Smooth muscle cell (in vitro differentiated cells): Measurements from ENCODE around the gene SARM1. TPM values are rescaled to one million over a fixed set of nuclear protein-coding genes. Genes with fewer than 3 reads are reported as not detected.

Experiments
- DNase-seq: peaks from one replicate; lab custom pipeline; 2025; ENCODE audit not compliant: unreplicated experiment; lab: John Stamatoyannopoulos, UW
- H2AFZ ChIP-seq: fragments of 200-600 bp; sonication (generic); 2 replicates; pipeline ENCODE4 v1.6.0; 2016; ENCODE audit warnings: antibody characterized with exemption, low read depth, mild to moderate bottlenecking
- H3F3A ChIP-seq: fragments of 200-600 bp; sonication (generic); 2 replicates; pipeline ENCODE4 v1.6.0; 2017; ENCODE audit warnings: antibody characterized with exemption, low read depth
- H3K27ac ChIP-seq: fragments of 200-600 bp; sonication (generic); 2 replicates; pipeline ENCODE4 v1.5.1; 2016; ENCODE audit warnings: low read depth, mild to moderate bottlenecking
- H3K27me3 ChIP-seq: fragments of 200-600 bp; sonication (generic); 2 replicates; pipeline ENCODE4 v1.6.1; 2016; ENCODE audit warnings: low read depth, mild to moderate bottlenecking
- H3K36me3 ChIP-seq: fragments of 200-600 bp; sonication (generic); 2 replicates; pipeline ENCODE4 v1.5.1; 2016; ENCODE audit warnings: low read depth
- H3K4me1 ChIP-seq: fragments of 200-600 bp; sonication (generic); 2 replicates; pipeline ENCODE4 v1.5.1; 2016; ENCODE audit warnings: low read depth
- H3K4me2 ChIP-seq: fragments of 200-600 bp; sonication (generic); 2 replicates; pipeline ENCODE4 v1.6.0; 2016; ENCODE audit warnings: mild to moderate bottlenecking
- H3K4me3 ChIP-seq: fragments of 200-600 bp; sonication (generic); 2 replicates; pipeline ENCODE4 v1.5.1; 2016; ENCODE audit warnings: mild to moderate bottlenecking
- H3K79me2 ChIP-seq: fragments of 200-600 bp; sonication (generic); 2 replicates; pipeline ENCODE4 v1.6.0; 2016; ENCODE audit warnings: low read depth, mild to moderate bottlenecking
- H3K9ac ChIP-seq: fragments of 200-600 bp; sonication (generic); 2 replicates; pipeline ENCODE4 v1.6.0; 2016; ENCODE audit warnings: low read depth
- H3K9me3 ChIP-seq: fragments of 200-600 bp; sonication (generic); replicated peaks from 2 replicates; pipeline ENCODE4 v1.5.1; 2016; ENCODE audit warnings: low read depth
- H4K20me1 ChIP-seq: fragments of 200-600 bp; sonication (generic); 2 replicates; pipeline ENCODE4 v1.6.0; 2016; ENCODE audit warnings: low read depth
- WGBS: methylation state at CpG from one replicate; pipeline ENCODE4 v1.1.7; 2016; ENCODE audit warnings: low lambda C conversion rate; 5-methylcytosine and 5-hydroxymethylcytosine counted together
- polyA plus RNA-seq: library from polyadenylated mRNA; unstranded; fragments of >200 nt; fragmentation: Nextera tagmentation; extraction: Ambion mirVana; gene quantifications from 2 replicates; pipeline ENCODE4 v1.2.1, GENCODE V29; 2016
- total RNA-seq: library from RNA; depleted of rRNA; stranded (reverse); fragments of >200 nt; gene quantifications from 2 replicates; pipeline ENCODE4 v1.2.3, GENCODE V29; 2014
- TF ChIP-seq, protein P1 (sequence below): fragments of 200-600 bp; sonication (generic); IDR thresholded peaks from 2 replicates; pipeline ENCODE4 v1.5.1; 2017; ENCODE audit warnings: borderline replicate concordance, mild to moderate bottlenecking, antibody characterized with exemption; ENCODE audit not compliant: insufficient read depth, poor library complexity, severe bottlenecking

The SARM1 gene
- total and polyA plus RNA-seq, 2 experiments from 2014 or later = 8.3 to 13.4 TPM

DNA sequence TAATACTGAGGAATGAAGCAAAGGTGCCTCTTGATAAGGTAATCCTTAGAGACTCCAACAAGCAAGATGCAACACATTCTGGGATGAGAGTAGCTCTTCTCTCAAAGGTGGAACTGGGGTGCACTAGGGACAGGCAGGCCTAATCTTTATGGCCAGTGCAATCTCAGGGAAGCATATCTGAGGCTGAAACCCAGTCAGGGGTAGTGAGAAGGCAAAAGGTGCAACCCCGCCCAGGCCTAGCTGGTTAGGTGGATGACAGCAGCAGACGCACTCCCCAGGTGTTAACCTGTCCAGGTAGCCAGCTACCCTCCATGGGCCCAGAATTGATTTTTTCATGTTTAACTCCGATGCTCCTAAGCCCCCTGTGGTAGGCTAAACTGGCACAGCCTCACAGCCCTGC, 44.4 kb downstream of the SARM1 start:
- Histone ChIP-seq H3K36me3 (no peaks in the 10 kb centered on the region), H3K79me2 (no peaks in the 10 kb centered on the region), H3K4me2 (no peak overlapping the region), H4K20me1 (no peaks in the 10 kb centered on the region), H3K4me3 (no peak overlapping the region), H3K9ac (no peak overlapping the region), H3K9me3 (no peaks in the 10 kb centered on the region), H3K4me1 (no peaks in the 10 kb centered on the region), H3K27me3 (no peaks in the 10 kb centered on the region), H3K27ac (no peak overlapping the region), H3F3A (no peaks in the 10 kb centered on the region), H2AFZ (no peak overlapping the region)
- no peak for DNase-seq
- 89% methylated on average over 3 of the region's 3 CpGs for WGBS
- TF ChIP-seq, protein P1, sequence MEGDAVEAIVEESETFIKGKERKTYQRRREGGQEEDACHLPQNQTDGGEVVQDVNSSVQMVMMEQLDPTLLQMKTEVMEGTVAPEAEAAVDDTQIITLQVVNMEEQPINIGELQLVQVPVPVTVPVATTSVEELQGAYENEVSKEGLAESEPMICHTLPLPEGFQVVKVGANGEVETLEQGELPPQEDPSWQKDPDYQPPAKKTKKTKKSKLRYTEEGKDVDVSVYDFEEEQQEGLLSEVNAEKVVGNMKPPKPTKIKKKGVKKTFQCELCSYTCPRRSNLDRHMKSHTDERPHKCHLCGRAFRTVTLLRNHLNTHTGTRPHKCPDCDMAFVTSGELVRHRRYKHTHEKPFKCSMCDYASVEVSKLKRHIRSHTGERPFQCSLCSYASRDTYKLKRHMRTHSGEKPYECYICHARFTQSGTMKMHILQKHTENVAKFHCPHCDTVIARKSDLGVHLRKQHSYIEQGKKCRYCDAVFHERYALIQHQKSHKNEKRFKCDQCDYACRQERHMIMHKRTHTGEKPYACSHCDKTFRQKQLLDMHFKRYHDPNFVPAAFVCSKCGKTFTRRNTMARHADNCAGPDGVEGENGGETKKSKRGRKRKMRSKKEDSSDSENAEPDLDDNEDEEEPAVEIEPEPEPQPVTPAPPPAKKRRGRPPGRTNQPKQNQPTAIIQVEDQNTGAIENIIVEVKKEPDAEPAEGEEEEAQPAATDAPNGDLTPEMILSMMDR = no peak

DNA sequence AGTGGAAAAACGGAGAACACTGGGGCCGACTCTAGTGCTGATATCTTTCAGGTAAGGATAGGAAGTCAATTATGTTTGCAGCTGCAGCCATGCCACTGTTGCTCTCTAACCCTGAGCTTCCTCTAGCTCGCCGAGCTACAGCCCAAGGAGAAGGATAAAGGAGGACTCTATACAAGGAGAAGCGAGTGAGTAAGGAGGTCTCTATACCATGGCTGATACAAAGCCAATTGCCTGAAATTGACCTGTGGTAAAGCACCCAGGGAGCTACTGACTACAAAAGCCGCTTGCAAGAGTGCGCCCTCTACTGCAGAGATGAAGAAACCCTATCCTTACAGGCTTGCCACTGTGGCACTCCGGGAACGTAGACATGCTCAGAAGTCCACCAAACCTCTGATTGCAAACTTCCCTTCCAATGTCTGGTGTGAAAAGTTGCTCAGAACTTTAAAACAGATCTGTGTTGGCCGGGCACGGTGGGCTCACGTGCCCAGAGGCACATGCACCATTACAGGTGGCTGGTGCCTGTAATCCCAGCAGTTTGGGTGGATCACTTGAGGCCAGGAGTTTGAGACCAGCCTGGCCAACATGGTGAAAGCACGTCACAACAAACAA, 45.3 kb downstream of the SARM1 start:
- Histone ChIP-seq H3K79me2 (no peaks in the 10 kb centered on the region), H3K4me3 (no peak overlapping the region), H3K9me3 (no peaks in the 10 kb centered on the region), H3K36me3 (no peaks in the 10 kb centered on the region), H2AFZ (no peak overlapping the region), H3K4me2 (no peak overlapping the region), H3K9ac (no peak overlapping the region), H3K27me3 (no peaks in the 10 kb centered on the region), H4K20me1 (no peaks in the 10 kb centered on the region), H3K27ac (no peak overlapping the region), H3F3A (no peaks in the 10 kb centered on the region), H3K4me1 (no peaks in the 10 kb centered on the region)
- whole genome bisulfite sequencing = 28% methylated on average over 13 of the region's 13 CpGs
- DNase-seq = no peak
- TF ChIP-seq, protein P1 = peak; percentile 57

DNA sequence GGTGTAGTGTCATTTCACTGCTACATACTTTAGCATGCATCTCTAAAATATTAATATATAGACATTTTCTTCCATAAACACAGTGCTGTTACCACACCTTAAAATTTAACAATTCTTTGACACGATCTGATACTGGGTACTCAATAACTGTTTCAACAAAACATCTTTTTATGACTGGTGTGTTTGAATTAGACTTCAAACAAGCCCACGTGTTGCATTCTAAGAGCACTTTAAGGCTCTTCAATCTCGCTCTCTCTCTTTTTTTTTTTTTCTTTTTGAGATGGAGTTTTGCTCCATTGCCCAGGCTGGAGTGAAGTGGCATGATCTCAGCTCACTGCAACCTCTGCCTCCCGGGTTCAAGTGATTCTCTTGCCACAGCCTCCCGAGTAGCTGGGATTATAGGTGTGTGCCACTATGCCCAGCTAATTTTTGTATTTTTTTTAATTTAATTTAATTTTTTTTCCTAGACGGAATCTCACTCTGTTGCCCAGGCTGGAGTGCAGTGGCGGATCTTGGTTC, 50.4 kb downstream of the SARM1 start:
- no peaks in the 10 kb centered on the region for H3K36me3 ChIP-seq
- TF ChIP-seq, protein P1 = no peak
- 84% methylated on average over 7 of the region's 7 CpGs for WGBS
- no peak for DNase-seq
- no peak overlapping the region for H3K9ac ChIP-seq
- no peaks in the 10 kb centered on the region for H3K79me2 ChIP-seq
- no peaks in the 10 kb centered on the region for H3F3A ChIP-seq
- H3K4me3 ChIP-seq = no peak overlapping the region
- H3K27ac ChIP-seq = no peak overlapping the region
- H4K20me1 ChIP-seq = no peaks in the 10 kb centered on the region
- H3K4me2 ChIP-seq = no peak overlapping the region
- H3K4me1 ChIP-seq = no peaks in the 10 kb centered on the region
- no peaks in the 10 kb centered on the region for H3K9me3 ChIP-seq
- no peak overlapping the region for H2AFZ ChIP-seq
- no peaks in the 10 kb centered on the region for H3K27me3 ChIP-seq

DNA sequence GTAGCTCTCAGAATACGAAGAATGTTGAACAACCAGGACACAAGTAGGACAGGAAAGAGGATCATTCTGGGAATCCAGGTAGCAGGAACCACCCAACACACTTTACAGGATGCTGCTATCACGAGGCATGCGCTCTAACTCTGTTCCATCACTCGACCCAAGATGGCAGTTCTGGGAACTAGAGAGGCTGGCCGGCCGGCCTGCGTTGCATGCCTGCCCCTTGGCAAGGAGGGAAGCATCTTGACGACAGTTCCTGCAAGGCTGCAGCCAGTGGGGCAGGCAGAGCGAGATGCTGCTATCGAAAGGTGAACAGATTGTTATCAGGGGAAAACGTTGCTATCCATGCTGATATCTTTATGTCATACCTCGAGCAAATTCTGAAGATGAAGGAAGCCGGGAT, 53.7 kb downstream of the SARM1 start:
- H4K20me1 ChIP-seq = no peaks in the 10 kb centered on the region
- H3K79me2 ChIP-seq = no peaks in the 10 kb centered on the region
- DNase-seq = no peak
- H3K36me3 ChIP-seq = no peaks in the 10 kb centered on the region
- no peaks in the 10 kb centered on the region for H3F3A ChIP-seq
- no peaks in the 10 kb centered on the region for H3K27me3 ChIP-seq
- H3K9me3 ChIP-seq = no peaks in the 10 kb centered on the region
- H2AFZ ChIP-seq = no peak overlapping the region
- no peaks in the 10 kb centered on the region for H3K4me1 ChIP-seq
- H3K4me3 ChIP-seq = no peak overlapping the region
- H3K27ac ChIP-seq = no peak overlapping the region
- TF ChIP-seq, protein P1 = no peak
- no peak overlapping the region for H3K4me2 ChIP-seq
- 86% methylated on average over 13 of the region's 13 CpGs for WGBS
- H3K9ac ChIP-seq = no peak overlapping the region
